HEK293 (cell line): ENCODE results near the gene AOAH.

Experiments
- CTCF ChIA-PET: fragments of 350-600 bp; formaldehyde crosslinking; extraction: SDS; loops from one replicate; lab custom pipeline; 2021; ENCODE audit warnings: antibody characterized with exemption; lab: Yijun Ruan, JAX
- POLR2A ChIA-PET: fragments of 300-600 bp; formaldehyde crosslinking; extraction: SDS; loops from one replicate; lab custom pipeline; 2020; ENCODE audit warnings: antibody characterized with exemption, inconsistent platforms; lab: Yijun Ruan, JAX
- H3K27ac ChIP-seq: fragments of 200-500 bp; sonication (Bioruptor generic); 2 replicates; pipeline ENCODE4 v1.5.1; 2014; ENCODE audit warnings: low read depth, low read length, control low read depth, inconsistent platforms; ENCODE audit errors: extremely low read depth
- H3K36me3 ChIP-seq, 2 experiments: fragments of 200-500 bp in 1 of 2; sonication (Bioruptor generic) in 1 of 2; 1 replicate in 1 of 2; 2 replicates in 1 of 2; pipeline ENCODE4 v1.5.1; 2014 to 2017; ENCODE audit warnings: inconsistent platforms in 2 of 2, low read length in 2 of 2; ENCODE audit not compliant: control insufficient read depth in 2 of 2, insufficient read depth in 1 of 2
- H3K4me1 ChIP-seq: fragments of 200-500 bp; sonication (Bioruptor generic); 2 replicates; pipeline ENCODE4 v1.5.1; 2014; ENCODE audit warnings: mild to moderate bottlenecking, low read length, inconsistent platforms; ENCODE audit not compliant: control insufficient read depth, insufficient read depth
- H3K4me3 ChIP-seq: 2 replicates; pipeline ENCODE4 v1.5.1; 2011; ENCODE audit warnings: low read depth, mild to moderate bottlenecking, control low read depth, low read length, moderate library complexity
- H3K9me3 ChIP-seq: fragments of 200-500 bp; sonication (Bioruptor generic); 2 replicates; pipeline ENCODE4 v1.5.1; 2014; ENCODE audit warnings: low read depth, low read length, inconsistent platforms; ENCODE audit not compliant: control insufficient read depth, insufficient read depth
- BCL11A ChIP-seq: fragments of 450-650 bp; formaldehyde crosslinking; IDR thresholded peaks from 2 replicates; pipeline ENCODE4 v1.5.1; 2016; ENCODE audit warnings: low read depth, missing biosample characterization, missing genetic modification characterization
- GFI1B ChIP-seq: fragments of 450-650 bp; formaldehyde crosslinking; IDR thresholded peaks from 2 replicates; pipeline ENCODE4 v1.5.1; 2016; ENCODE audit warnings: missing biosample characterization, missing genetic modification characterization
- GLIS1 ChIP-seq: fragments of 450-650 bp; formaldehyde crosslinking; IDR thresholded peaks from 2 replicates; pipeline ENCODE4 v1.5.1; 2016; ENCODE audit warnings: missing biosample characterization, missing genetic modification characterization
- KLF1 ChIP-seq: fragments of 450-650 bp; formaldehyde crosslinking; IDR thresholded peaks from 2 replicates; pipeline ENCODE4 v1.5.1; 2016; ENCODE audit warnings: missing biosample characterization, missing genetic modification characterization
- SETDB1 ChIP-seq: IDR thresholded peaks from one replicate; pipeline ENCODE4 v1.6.1; 2017; ENCODE audit warnings: mild to moderate bottlenecking, low read length, moderate library complexity, mixed read lengths; ENCODE audit not compliant: insufficient read length
- YY2 ChIP-seq: fragments of 450-650 bp; formaldehyde crosslinking; IDR thresholded peaks from 2 replicates; pipeline ENCODE4 v1.5.1; 2016; ENCODE audit warnings: missing biosample characterization, missing genetic modification characterization
- ZBTB49 ChIP-seq: fragments of 450-650 bp; formaldehyde crosslinking; IDR thresholded peaks from 2 replicates; pipeline ENCODE4 v1.5.1; 2016; ENCODE audit warnings: missing biosample characterization, missing genetic modification characterization, low read depth
- ZEB2 ChIP-seq: fragments of 450-650 bp; formaldehyde crosslinking; IDR thresholded peaks from 2 replicates; pipeline ENCODE4 v1.5.1; 2016; ENCODE audit warnings: missing biosample characterization, missing genetic modification characterization
- ZIC2 ChIP-seq: fragments of 450-650 bp; formaldehyde crosslinking; IDR thresholded peaks from 2 replicates; pipeline ENCODE4 v1.5.1; 2016; ENCODE audit warnings: missing biosample characterization, missing genetic modification characterization
- ZNF140 ChIP-seq: fragments of 450-650 bp; formaldehyde crosslinking; IDR thresholded peaks from 2 replicates; pipeline ENCODE4 v1.5.1; 2016; ENCODE audit warnings: missing biosample characterization, missing genetic modification characterization
- ZNF146 ChIP-seq: fragments of 450-650 bp; formaldehyde crosslinking; IDR thresholded peaks from 2 replicates; pipeline ENCODE4 v1.5.1; 2016; ENCODE audit warnings: missing biosample characterization, missing genetic modification characterization
- ZNF24 ChIP-seq: fragments of 450-650 bp; formaldehyde crosslinking; IDR thresholded peaks from 2 replicates; pipeline ENCODE4 v1.5.1; 2016; ENCODE audit warnings: missing biosample characterization, missing genetic modification characterization
- ZNF292 ChIP-seq: fragments of 450-650 bp; formaldehyde crosslinking; IDR thresholded peaks from 2 replicates; pipeline ENCODE4 v1.5.1; 2016; ENCODE audit warnings: low read depth, missing biosample characterization, missing genetic modification characterization, borderline replicate concordance
- ZNF529 ChIP-seq: fragments of 450-650 bp; formaldehyde crosslinking; IDR thresholded peaks from 2 replicates; pipeline ENCODE4 v1.5.1; 2017; ENCODE audit warnings: missing genetic modification characterization, missing biosample characterization; ENCODE audit not compliant: insufficient replicate concordance
- ZNF580 ChIP-seq: fragments of 450-650 bp; formaldehyde crosslinking; IDR thresholded peaks from 2 replicates; pipeline ENCODE4 v1.5.1; 2016; ENCODE audit warnings: missing biosample characterization, missing genetic modification characterization
- ZNF792 ChIP-seq: fragments of 450-650 bp; formaldehyde crosslinking; IDR thresholded peaks from 2 replicates; pipeline ENCODE4 v1.5.1; 2016; ENCODE audit warnings: missing biosample characterization, missing genetic modification characterization
- ZNF843 ChIP-seq: fragments of 450-650 bp; formaldehyde crosslinking; IDR thresholded peaks from 2 replicates; pipeline ENCODE4 v1.5.1; 2016; ENCODE audit warnings: missing biosample characterization, missing genetic modification characterization
- ZSCAN5A ChIP-seq: fragments of 450-650 bp; formaldehyde crosslinking; IDR thresholded peaks from 2 replicates; pipeline ENCODE4 v1.5.1; 2016; ENCODE audit warnings: missing biosample characterization, missing genetic modification characterization
- TF ChIP-seq, protein P1 (sequence below): fragments of 450-650 bp; formaldehyde crosslinking; conservative IDR thresholded peaks from 2 replicates; pipeline ENCODE4 v1.5.1; 2016; ENCODE audit warnings: low read depth, missing biosample characterization, missing genetic modification characterization
- TF ChIP-seq, protein P2 (sequence below): fragments of 450-650 bp; formaldehyde crosslinking; IDR thresholded peaks from 2 replicates; pipeline ENCODE4 v1.5.1; 2017; ENCODE audit warnings: missing biosample characterization, missing genetic modification characterization
- TF ChIP-seq, protein P3 (sequence below): fragments of 450-650 bp; formaldehyde crosslinking; IDR thresholded peaks from 2 replicates; pipeline ENCODE4 v1.5.1; 2016; ENCODE audit warnings: missing biosample characterization, missing genetic modification characterization
- TF ChIP-seq, protein P4 (sequence below): IDR thresholded peaks from 2 replicates; pipeline ENCODE4 v1.6.1; 2011; ENCODE audit warnings: mild to moderate bottlenecking, low read depth, low read length, borderline replicate concordance

AOAH gene

GRCh38 chr7:36748017-36748487, 23.8 kb upstream of the AOAH start:
- ChIA-PET CTCF (interaction anchor here (1.2 kb wide), 1 partner anchor 181 kb away, joined by 4 read pairs; no protein-coding TSS in a partner anchor), POLR2A (no interaction called here)
- Histone ChIP-seq H3K4me1 (no peaks in the 10 kb centered on the region), H3K9me3 (no peaks in the 10 kb centered on the region), H3K27ac (no peak overlapping the region), H3K4me3 (no peak overlapping the region), H3K36me3 (no peaks in the 10 kb centered on the region)
- TF ChIP-seq ZEB2 (no peak), ZNF580 (tag by site-specific recombination) (no peak), KLF1 (tag by site-specific recombination) (no peak), ZBTB49 (tag by site-specific recombination) (no peak), ZNF843 (tag by site-specific recombination) (no peak), ZNF24 (tag by site-specific recombination) (no peak), GFI1B (tag by site-specific recombination) (no peak), BCL11A (no peak), SETDB1 (no peak), YY2 (tag by site-specific recombination) (no peak), ZNF292 (tag by site-specific recombination) (no peak), ZSCAN5A (no peak)
- TF ChIP-seq, protein P1, sequence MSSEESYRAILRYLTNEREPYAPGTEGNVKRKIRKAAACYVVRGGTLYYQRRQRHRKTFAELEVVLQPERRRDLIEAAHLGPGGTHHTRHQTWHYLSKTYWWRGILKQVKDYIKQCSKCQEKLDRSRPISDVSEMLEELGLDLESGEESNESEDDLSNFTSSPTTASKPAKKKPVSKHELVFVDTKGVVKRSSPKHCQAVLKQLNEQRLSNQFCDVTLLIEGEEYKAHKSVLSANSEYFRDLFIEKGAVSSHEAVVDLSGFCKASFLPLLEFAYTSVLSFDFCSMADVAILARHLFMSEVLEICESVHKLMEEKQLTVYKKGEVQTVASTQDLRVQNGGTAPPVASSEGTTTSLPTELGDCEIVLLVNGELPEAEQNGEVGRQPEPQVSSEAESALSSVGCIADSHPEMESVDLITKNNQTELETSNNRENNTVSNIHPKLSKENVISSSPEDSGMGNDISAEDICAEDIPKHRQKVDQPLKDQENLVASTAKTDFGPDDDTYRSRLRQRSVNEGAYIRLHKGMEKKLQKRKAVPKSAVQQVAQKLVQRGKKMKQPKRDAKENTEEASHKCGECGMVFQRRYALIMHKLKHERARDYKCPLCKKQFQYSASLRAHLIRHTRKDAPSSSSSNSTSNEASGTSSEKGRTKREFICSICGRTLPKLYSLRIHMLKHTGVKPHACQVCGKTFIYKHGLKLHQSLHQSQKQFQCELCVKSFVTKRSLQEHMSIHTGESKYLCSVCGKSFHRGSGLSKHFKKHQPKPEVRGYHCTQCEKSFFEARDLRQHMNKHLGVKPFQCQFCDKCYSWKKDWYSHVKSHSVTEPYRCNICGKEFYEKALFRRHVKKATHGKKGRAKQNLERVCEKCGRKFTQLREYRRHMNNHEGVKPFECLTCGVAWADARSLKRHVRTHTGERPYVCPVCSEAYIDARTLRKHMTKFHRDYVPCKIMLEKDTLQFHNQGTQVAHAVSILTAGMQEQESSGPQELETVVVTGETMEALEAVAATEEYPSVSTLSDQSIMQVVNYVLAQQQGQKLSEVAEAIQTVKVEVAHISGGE (tag by site-specific recombination), result no peak
- TF ChIP-seq, protein P2, sequence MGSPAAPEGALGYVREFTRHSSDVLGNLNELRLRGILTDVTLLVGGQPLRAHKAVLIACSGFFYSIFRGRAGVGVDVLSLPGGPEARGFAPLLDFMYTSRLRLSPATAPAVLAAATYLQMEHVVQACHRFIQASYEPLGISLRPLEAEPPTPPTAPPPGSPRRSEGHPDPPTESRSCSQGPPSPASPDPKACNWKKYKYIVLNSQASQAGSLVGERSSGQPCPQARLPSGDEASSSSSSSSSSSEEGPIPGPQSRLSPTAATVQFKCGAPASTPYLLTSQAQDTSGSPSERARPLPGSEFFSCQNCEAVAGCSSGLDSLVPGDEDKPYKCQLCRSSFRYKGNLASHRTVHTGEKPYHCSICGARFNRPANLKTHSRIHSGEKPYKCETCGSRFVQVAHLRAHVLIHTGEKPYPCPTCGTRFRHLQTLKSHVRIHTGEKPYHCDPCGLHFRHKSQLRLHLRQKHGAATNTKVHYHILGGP (tag by site-specific recombination), result no peak

DNA sequence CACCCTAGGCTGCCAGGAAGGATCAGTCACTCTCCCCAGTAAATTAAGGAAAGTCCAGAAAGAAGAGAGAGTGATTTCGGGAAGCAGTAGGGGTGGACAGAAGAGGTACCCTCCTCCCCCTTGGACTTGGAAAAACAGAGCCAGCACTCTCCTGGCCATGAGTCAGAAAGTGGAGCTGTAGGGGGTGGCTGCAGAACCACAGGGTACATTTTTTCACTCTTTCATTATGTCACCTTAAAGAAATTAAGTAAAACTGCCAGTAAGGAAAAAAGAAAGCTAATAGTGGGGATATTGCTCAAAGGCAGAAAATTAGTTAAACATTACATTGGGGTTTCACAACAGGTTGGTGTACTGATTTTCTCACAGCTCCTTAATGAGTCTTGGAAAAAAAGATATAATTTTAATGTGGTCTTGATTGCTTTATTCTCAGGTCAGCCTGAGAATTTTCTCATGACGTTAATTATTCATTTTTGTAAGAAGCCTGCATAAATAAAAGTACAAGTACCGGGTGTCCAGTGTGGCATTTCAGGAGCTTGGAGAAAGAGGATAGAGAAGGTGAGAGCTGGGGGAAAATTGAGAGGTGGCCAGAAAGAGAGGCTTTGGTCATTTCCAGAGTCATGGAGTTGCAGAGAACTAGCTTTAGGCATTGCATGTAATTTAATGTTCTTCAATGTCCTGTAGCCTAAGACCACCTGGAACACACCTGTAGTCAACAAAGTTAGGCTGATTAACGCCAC, 23.2 kb upstream of the AOAH start:
- Histone ChIP-seq H3K36me3 (no peaks in the 10 kb centered on the region), H3K27ac (no peak overlapping the region), H3K4me3 (no peak overlapping the region), H3K4me1 (no peaks in the 10 kb centered on the region), H3K9me3 (no peaks in the 10 kb centered on the region)
- ChIA-PET CTCF (interaction anchor here (0.5 to 1.2 kb wide), 4 partner anchors 20 to 453 kb away, joined by 3 to 4 read pairs (median 4); no protein-coding TSS in a partner anchor), POLR2A (no interaction called here)
- TF ChIP-seq ZNF792 (tag by site-specific recombination) (no peak), GLIS1 (tag by site-specific recombination) (peak; percentile 60), ZNF140 (tag by site-specific recombination) (no peak), ZNF529 (tag by site-specific recombination) (no peak), ZIC2 (tag by site-specific recombination) (peak; percentile 24; the same call in 1 of the 2 replicates), ZNF146 (no peak)
- TF ChIP-seq, protein P3, sequence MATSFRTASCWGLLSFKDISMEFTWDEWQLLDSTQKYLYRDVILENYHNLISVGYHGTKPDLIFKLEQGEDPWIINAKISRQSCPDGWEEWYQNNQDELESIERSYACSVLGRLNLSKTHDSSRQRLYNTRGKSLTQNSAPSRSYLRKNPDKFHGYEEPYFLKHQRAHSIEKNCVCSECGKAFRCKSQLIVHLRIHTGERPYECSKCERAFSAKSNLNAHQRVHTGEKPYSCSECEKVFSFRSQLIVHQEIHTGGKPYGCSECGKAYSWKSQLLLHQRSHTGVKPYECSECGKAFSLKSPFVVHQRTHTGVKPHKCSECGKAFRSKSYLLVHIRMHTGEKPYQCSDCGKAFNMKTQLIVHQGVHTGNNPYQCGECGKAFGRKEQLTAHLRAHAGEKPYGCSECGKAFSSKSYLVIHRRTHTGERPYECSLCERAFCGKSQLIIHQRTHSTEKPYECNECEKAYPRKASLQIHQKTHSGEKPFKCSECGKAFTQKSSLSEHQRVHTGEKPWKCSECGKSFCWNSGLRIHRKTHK (tag by site-specific recombination), result no peak
- TF ChIP-seq, protein P4, sequence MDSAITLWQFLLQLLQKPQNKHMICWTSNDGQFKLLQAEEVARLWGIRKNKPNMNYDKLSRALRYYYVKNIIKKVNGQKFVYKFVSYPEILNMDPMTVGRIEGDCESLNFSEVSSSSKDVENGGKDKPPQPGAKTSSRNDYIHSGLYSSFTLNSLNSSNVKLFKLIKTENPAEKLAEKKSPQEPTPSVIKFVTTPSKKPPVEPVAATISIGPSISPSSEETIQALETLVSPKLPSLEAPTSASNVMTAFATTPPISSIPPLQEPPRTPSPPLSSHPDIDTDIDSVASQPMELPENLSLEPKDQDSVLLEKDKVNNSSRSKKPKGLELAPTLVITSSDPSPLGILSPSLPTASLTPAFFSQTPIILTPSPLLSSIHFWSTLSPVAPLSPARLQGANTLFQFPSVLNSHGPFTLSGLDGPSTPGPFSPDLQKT, result no peak
